Measurements from ENCODE around the gene KHDC1. TPM values are rescaled to one million over a fixed set of nuclear protein-coding genes. Genes with fewer than 3 reads are reported as not detected.

The KHDC1 gene
- total RNA-seq, 1 donor = 4.0 TPM

- no peaks in the 10 kb centered on the region for H3K79me2 ChIP-seq (ENCODE audit: insufficient read depth, low read length)
- H3K27me3 ChIP-seq (ENCODE audit: insufficient read depth, low read length) = no peaks in the 10 kb centered on the region
- no peak overlapping the region for H2AFZ ChIP-seq (ENCODE audit: low read length)
- H3K4me1 ChIP-seq (ENCODE audit: insufficient read depth, low read length) = no peaks in the 10 kb centered on the region
- H3K36me3 ChIP-seq (ENCODE audit: insufficient read depth, low read length) = no peaks in the 10 kb centered on the region
- DNase-seq (ENCODE audit: insufficient read length, low spot score, missing footprints) = peak; percentile 50
- TF ChIP-seq, protein P1, sequence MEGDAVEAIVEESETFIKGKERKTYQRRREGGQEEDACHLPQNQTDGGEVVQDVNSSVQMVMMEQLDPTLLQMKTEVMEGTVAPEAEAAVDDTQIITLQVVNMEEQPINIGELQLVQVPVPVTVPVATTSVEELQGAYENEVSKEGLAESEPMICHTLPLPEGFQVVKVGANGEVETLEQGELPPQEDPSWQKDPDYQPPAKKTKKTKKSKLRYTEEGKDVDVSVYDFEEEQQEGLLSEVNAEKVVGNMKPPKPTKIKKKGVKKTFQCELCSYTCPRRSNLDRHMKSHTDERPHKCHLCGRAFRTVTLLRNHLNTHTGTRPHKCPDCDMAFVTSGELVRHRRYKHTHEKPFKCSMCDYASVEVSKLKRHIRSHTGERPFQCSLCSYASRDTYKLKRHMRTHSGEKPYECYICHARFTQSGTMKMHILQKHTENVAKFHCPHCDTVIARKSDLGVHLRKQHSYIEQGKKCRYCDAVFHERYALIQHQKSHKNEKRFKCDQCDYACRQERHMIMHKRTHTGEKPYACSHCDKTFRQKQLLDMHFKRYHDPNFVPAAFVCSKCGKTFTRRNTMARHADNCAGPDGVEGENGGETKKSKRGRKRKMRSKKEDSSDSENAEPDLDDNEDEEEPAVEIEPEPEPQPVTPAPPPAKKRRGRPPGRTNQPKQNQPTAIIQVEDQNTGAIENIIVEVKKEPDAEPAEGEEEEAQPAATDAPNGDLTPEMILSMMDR (IDR thresholded peaks at IDR 0.05; ENCODE audit: extremely low read depth, low read depth, low read length) = no peak
- no peak overlapping the region for H3K4me2 ChIP-seq (ENCODE audit: insufficient read depth, low read length)
- H3K9me3 ChIP-seq (ENCODE audit: low read depth, low read length) = no peaks in the 10 kb centered on the region
- H3K27ac ChIP-seq (ENCODE audit: low read depth, low read length) = no peak overlapping the region
- H4K20me1 ChIP-seq (ENCODE audit: insufficient read depth, low read length) = no peaks in the 10 kb centered on the region
- H3K4me3 ChIP-seq (ENCODE audit: insufficient read depth, low read length) = no peak overlapping the region
These were observed 55.7 kb downstream of the KHDC1 start for GRCh38 chr6:73207221-73207837.

- H3K36me3 ChIP-seq (ENCODE audit: insufficient read depth, low read length) = no peaks in the 10 kb centered on the region
- no peaks in the 10 kb centered on the region for H3K9me3 ChIP-seq (ENCODE audit: low read depth, low read length)
- no peaks in the 10 kb centered on the region for H3K79me2 ChIP-seq (ENCODE audit: insufficient read depth, low read length)
- H3K27ac ChIP-seq (ENCODE audit: low read depth, low read length) = no peak overlapping the region
- H3K4me3 ChIP-seq (ENCODE audit: insufficient read depth, low read length) = no peak overlapping the region
- H3K4me1 ChIP-seq (ENCODE audit: insufficient read depth, low read length) = no peaks in the 10 kb centered on the region
- DNase-seq (ENCODE audit: insufficient read length, low spot score, missing footprints) = no peak
- no peaks in the 10 kb centered on the region for H4K20me1 ChIP-seq (ENCODE audit: insufficient read depth, low read length)
- H3K4me2 ChIP-seq (ENCODE audit: insufficient read depth, low read length) = no peak overlapping the region
- no peak overlapping the region for H2AFZ ChIP-seq (ENCODE audit: low read length)
- TF ChIP-seq, protein P1 (IDR thresholded peaks at IDR 0.05; ENCODE audit: extremely low read depth, low read depth, low read length) = no peak
- no peaks in the 10 kb centered on the region for H3K27me3 ChIP-seq (ENCODE audit: insufficient read depth, low read length)
These were observed 58.7 kb downstream of the KHDC1 start for GRCh38 chr6:73204252-73204651.

DNA sequence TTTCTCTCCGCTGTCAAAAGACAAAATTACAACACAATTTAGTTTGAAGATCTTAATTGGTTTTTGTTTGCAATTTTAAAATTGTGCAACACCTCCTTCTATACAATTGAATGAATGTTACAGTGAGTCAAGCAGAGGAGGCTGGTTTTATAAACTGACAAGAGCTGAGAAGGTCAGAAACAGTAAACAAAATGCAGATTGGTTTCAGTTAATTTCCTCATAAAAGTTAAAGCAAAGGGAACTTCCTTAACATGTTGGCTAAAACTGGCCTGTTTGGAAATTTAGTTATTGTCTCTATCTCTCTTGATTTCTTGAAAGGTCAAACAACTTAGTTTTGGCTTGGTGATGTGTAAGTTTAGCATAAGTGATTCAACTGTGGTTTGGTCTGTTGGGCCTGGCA, 59.9 kb downstream of the KHDC1 start:
- Histone ChIP-seq H2AFZ (ENCODE audit: low read length) (peak overlapping the region; percentile 34), H3K4me1 (ENCODE audit: insufficient read depth, low read length) (no peaks in the 10 kb centered on the region), H3K27ac (ENCODE audit: low read depth, low read length) (no peak overlapping the region), H3K4me2 (ENCODE audit: insufficient read depth, low read length) (no peak overlapping the region), H3K27me3 (ENCODE audit: insufficient read depth, low read length) (no peaks in the 10 kb centered on the region), H3K4me3 (ENCODE audit: insufficient read depth, low read length) (no peak overlapping the region), H3K9me3 (ENCODE audit: low read depth, low read length) (no peaks in the 10 kb centered on the region), H3K79me2 (ENCODE audit: insufficient read depth, low read length) (no peaks in the 10 kb centered on the region), H3K36me3 (ENCODE audit: insufficient read depth, low read length) (no peaks in the 10 kb centered on the region), H4K20me1 (ENCODE audit: insufficient read depth, low read length) (no peaks in the 10 kb centered on the region)
- no peak for DNase-seq (ENCODE audit: insufficient read length, low spot score, missing footprints)
- TF ChIP-seq, protein P1 (IDR thresholded peaks at IDR 0.05; ENCODE audit: extremely low read depth, low read depth, low read length) = no peak

DNA sequence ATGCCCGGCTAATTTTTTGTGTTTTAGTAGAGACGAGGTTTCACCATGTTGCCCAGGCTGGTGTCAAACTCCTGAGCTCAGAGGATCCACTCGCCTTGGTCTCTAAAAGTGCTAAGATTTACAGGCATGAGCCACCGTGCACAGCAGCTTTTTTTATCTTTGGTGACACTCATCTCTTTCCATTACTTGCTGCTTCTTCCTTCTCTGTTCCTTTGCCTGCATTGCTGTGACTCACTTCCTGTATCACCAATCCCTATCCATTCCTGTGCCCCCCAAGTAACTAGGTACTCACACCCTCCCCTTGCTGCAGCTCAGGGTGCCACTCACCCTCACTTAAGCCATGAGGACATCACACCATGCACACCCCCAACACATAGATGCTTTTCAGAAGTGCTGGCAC, 62.3 kb downstream of the KHDC1 start:
- Histone ChIP-seq H3K4me2 (ENCODE audit: insufficient read depth, low read length) (no peak overlapping the region), H3K36me3 (ENCODE audit: insufficient read depth, low read length) (no peaks in the 10 kb centered on the region), H3K4me1 (ENCODE audit: insufficient read depth, low read length) (no peaks in the 10 kb centered on the region), H3K27ac (ENCODE audit: low read depth, low read length) (no peak overlapping the region), H3K79me2 (ENCODE audit: insufficient read depth, low read length) (no peaks in the 10 kb centered on the region), H3K4me3 (ENCODE audit: insufficient read depth, low read length) (no peak overlapping the region), H3K27me3 (ENCODE audit: insufficient read depth, low read length) (no peaks in the 10 kb centered on the region), H2AFZ (ENCODE audit: low read length) (no peak overlapping the region), H4K20me1 (ENCODE audit: insufficient read depth, low read length) (no peaks in the 10 kb centered on the region), H3K9me3 (ENCODE audit: low read depth, low read length) (no peaks in the 10 kb centered on the region)
- peak; percentile 22 for DNase-seq (ENCODE audit: insufficient read length, low spot score, missing footprints)
- TF ChIP-seq, protein P1 (IDR thresholded peaks at IDR 0.05; ENCODE audit: extremely low read depth, low read depth, low read length) = no peak
